Activated CD4-positive, alpha-beta T cell treated with anti-CD3 and anti-CD28 coated beads, Interleukin-2, amount 50 U/mL, for 1 hour (primary cell): ENCODE measurements around the gene SMIM14.
"Not testable (repeated sequence)": the region's sequence is repeated elsewhere in the genome, so short reads cannot be mapped to it uniquely, and the experiment has no call there.

ENCODE experiments used
- DNase-seq: peaks from one replicate; pipeline ENCODE4 v3.0.0-alpha.2; 2020

SMIM14 gene

GRCh38 chr4:39642885-39643552 lies 4.4 kb upstream of the SMIM14 start:
- no peak for DNase-seq

- no peak for DNase-seq
These were observed 2.8 kb upstream of the SMIM14 start for GRCh38 chr4:39641451-39641850.

- DNase-seq: no peak
These were observed 895 bp downstream of the SMIM14 start for GRCh38 chr4:39637586-39638353.

- DNase-seq: no peak
These were observed 1.5 kb downstream of the SMIM14 start for GRCh38 chr4:39637221-39637585.

- no peak for DNase-seq
These were observed 2.0 kb downstream of the SMIM14 start for GRCh38 chr4:39636531-39637184.

GRCh38 chr4:39635023-39635422 lies 3.6 kb downstream of the SMIM14 start:
- no peak for DNase-seq

- DNase-seq: no peak
These were observed 7.0 kb downstream of the SMIM14 start for GRCh38 chr4:39631700-39632079.

GRCh38 chr4:39627413-39627812 lies 11.3 kb downstream of the SMIM14 start:
- no peak for DNase-seq

GRCh38 chr4:39626913-39627312 lies 11.8 kb downstream of the SMIM14 start:
- no peak for DNase-seq

GRCh38 chr4:39626261-39626660 lies 12.4 kb downstream of the SMIM14 start:
- DNase-seq: no peak

- no peak for DNase-seq
These were observed 17.1 kb downstream of the SMIM14 start for GRCh38 chr4:39621582-39621981.

GRCh38 chr4:39620551-39621313 lies 17.9 kb downstream of the SMIM14 start:
- DNase-seq: no peak

- no peak for DNase-seq
These were observed 21.1 kb downstream of the SMIM14 start for GRCh38 chr4:39617534-39617933.

GRCh38 chr4:39616651-39617050 lies 22.0 kb downstream of the SMIM14 start:
- no peak for DNase-seq

GRCh38 chr4:39616112-39616511 lies 22.6 kb downstream of the SMIM14 start:
- not testable (repeated sequence) for DNase-seq

- no peak for DNase-seq
These were observed 24.0 kb downstream of the SMIM14 start for GRCh38 chr4:39614487-39615162.

GRCh38 chr4:39613093-39613656 lies 25.5 kb downstream of the SMIM14 start:
- DNase-seq: no peak

GRCh38 chr4:39609454-39609931 lies 29.2 kb downstream of the SMIM14 start:
- DNase-seq: no peak

GRCh38 chr4:39608451-39608850 lies 30.2 kb downstream of the SMIM14 start:
- DNase-seq: no peak

- no peak for DNase-seq
These were observed 31.9 kb downstream of the SMIM14 start for GRCh38 chr4:39606747-39607146.

- DNase-seq: no peak
These were observed 40.8 kb downstream of the SMIM14 start for GRCh38 chr4:39597695-39598381.

GRCh38 chr4:39596971-39597370 lies 41.7 kb downstream of the SMIM14 start:
- DNase-seq: no peak
